Thyroid gland (tissue), 4 donors: ENCODE measurements around the gene DOC2A. TPM values are rescaled to one million over a fixed set of nuclear protein-coding genes. Genes with fewer than 3 reads are reported as not detected.
"Not testable (repeated sequence)": the region's sequence is repeated elsewhere in the genome, so short reads cannot be mapped to it uniquely, and the experiment has no call there.

ENCODE experiments used
- DNase-seq, 2 donors: peaks; one replicate each; pipeline ENCODE4 v3.0.0-alpha.2; 2019
- H3K27ac ChIP-seq, 3 donors: fragments of 200-600 bp; sonication (generic); 1 replicate in 2 of 3; 2 replicates in 1 of 3; pipeline ENCODE4 v1.5.1; 2016 to 2019; ENCODE audit warnings: mild to moderate bottlenecking in 1 of 3, moderate library complexity in 1 of 3
- H3K27me3 ChIP-seq: fragments of 200-600 bp; sonication (generic); one replicate; pipeline ENCODE4 v1.5.1; 2019
- H3K36me3 ChIP-seq, 2 donors: fragments of 200-600 bp; sonication (generic); one replicate each; pipeline ENCODE4 v1.5.1; 2016 to 2019
- H3K4me1 ChIP-seq, 2 donors: fragments of 200-600 bp; sonication (generic); one replicate each; pipeline ENCODE4 v1.5.1; 2017 to 2019
- H3K4me3 ChIP-seq, 3 donors: fragments of 200-600 bp; sonication (generic); replicated peaks in 1 of 3; 1 replicate in 2 of 3; 2 replicates in 1 of 3; pipeline ENCODE4 v1.5.1; 2016; ENCODE audit warnings: mild to moderate bottlenecking in 1 of 3
- H3K9me3 ChIP-seq: fragments of 200-600 bp; sonication (generic); one replicate; pipeline ENCODE4 v1.5.1; 2017
- POLR2A ChIP-seq, 2 donors: fragments of 450-650 bp; IDR thresholded peaks; one replicate each; pipeline ENCODE4 v1.6.1; 2017; ENCODE audit warnings: antibody characterized with exemption in 2 of 2, mild to moderate bottlenecking in 2 of 2, moderate library complexity in 1 of 2
- WGBS, 2 donors: methylation state at CpG; one replicate each; pipeline ENCODE4 v1.1.5; 2017; 5-methylcytosine and 5-hydroxymethylcytosine counted together
- intact Hi-C: fragments of 100-400 bp; cut with DNase I; formaldehyde crosslinking; loops from one replicate; pipeline ENCODE4 v1.15.1; 2023
- total RNA-seq, 4 donors: library from RNA; depleted of rRNA; stranded (reverse); fragments of >200 nt; gene quantifications; one replicate each; pipeline ENCODE4 v1.2.3, GENCODE V29; 2016
- TF ChIP-seq, protein P1 (sequence below), 6 experiments: fragments of 200-600 bp in 3 of 6; fragments of 450-650 bp in 3 of 6; sonication (generic) in 3 of 6; IDR thresholded peaks; one replicate each; pipeline ENCODE4 v1.5.1; 2016 to 2019; ENCODE audit warnings: antibody characterized with exemption in 6 of 6, mild to moderate bottlenecking in 2 of 6, inconsistent platforms in 1 of 6, moderate library complexity in 1 of 6

Gene DOC2A
- total RNA-seq, 4 donors from 2014 or later, result 0.22 to 1.2 (median 0.94) TPM; not detected in 1

- TF ChIP-seq, protein P1, sequence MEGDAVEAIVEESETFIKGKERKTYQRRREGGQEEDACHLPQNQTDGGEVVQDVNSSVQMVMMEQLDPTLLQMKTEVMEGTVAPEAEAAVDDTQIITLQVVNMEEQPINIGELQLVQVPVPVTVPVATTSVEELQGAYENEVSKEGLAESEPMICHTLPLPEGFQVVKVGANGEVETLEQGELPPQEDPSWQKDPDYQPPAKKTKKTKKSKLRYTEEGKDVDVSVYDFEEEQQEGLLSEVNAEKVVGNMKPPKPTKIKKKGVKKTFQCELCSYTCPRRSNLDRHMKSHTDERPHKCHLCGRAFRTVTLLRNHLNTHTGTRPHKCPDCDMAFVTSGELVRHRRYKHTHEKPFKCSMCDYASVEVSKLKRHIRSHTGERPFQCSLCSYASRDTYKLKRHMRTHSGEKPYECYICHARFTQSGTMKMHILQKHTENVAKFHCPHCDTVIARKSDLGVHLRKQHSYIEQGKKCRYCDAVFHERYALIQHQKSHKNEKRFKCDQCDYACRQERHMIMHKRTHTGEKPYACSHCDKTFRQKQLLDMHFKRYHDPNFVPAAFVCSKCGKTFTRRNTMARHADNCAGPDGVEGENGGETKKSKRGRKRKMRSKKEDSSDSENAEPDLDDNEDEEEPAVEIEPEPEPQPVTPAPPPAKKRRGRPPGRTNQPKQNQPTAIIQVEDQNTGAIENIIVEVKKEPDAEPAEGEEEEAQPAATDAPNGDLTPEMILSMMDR (IDR thresholded peaks at IDR 0.05), result no peak
- TF ChIP-seq POLR2A (IDR thresholded peaks at IDR 0.05), result no peak
- Histone ChIP-seq H3K27me3 (no peaks in the 10 kb centered on the region), H3K4me3 (no peak overlapping the region), H3K27ac (no peak overlapping the region), H3K9me3 (no peaks in the 10 kb centered on the region), H3K36me3 (no peaks in the 10 kb centered on the region), H3K4me1 (peaks cover 6 to 8% of the 10 kb centered on the region in 2 donors)
- intact Hi-C loops, result loop anchor here (10.0 kb wide), 1 partner anchor 190 kb away; no protein-coding TSS in a partner anchor
- no peak for DNase-seq
- WGBS, 2 donors, result 69 to 79% methylated on average over 10 to 14 of the region's 20 CpGs
Measured at GRCh38 chr16:30025156-30025555, 14.3 kb upstream of the DOC2A start.

GRCh38 chr16:30024451-30024850, 13.6 kb upstream of the DOC2A start:
- intact Hi-C loops, result loop anchor here (10.0 kb wide), 1 partner anchor 190 kb away; no protein-coding TSS in a partner anchor

GRCh38 chr16:30023586-30023985, 12.8 kb upstream of the DOC2A start:
- intact Hi-C loops, result loop anchor here (10.0 kb wide), 1 partner anchor 189 kb away; no protein-coding TSS in a partner anchor
- 81 to 92% methylated on average over 6 to 11 of the region's 11 CpGs for WGBS, 2 donors

More at GRCh38 chr16:30024451-30024850, 13.6 kb upstream of the DOC2A start:
- no peaks in the 10 kb centered on the region for H3K36me3 ChIP-seq
- no peak for DNase-seq
- TF ChIP-seq POLR2A (IDR thresholded peaks at IDR 0.05), result no peak
- TF ChIP-seq, protein P1 (IDR thresholded peaks at IDR 0.05), result no peak
- H3K4me3 ChIP-seq, result no peak overlapping the region
- H3K27me3 ChIP-seq, result no peaks in the 10 kb centered on the region
- H3K9me3 ChIP-seq, result no peaks in the 10 kb centered on the region
- WGBS, 2 donors, result 78 to 83% methylated on average over 14 to 16 of the region's 16 CpGs
- H3K4me1 ChIP-seq, result peaks cover 6 to 8% of the 10 kb centered on the region in 2 donors
- H3K27ac ChIP-seq, result no peak overlapping the region

GRCh38 chr16:30022887-30023286, 12.1 kb upstream of the DOC2A start, which contains the start of gene C16orf92:
Gene C16orf92 (plus strand): TSS chr16:30023198. CDS start chr16:30023341, 143 bp downstream.
- Histone ChIP-seq H3K36me3 (no peaks in the 10 kb centered on the region), H3K4me3 (no peak within 1 kb of the TSS), H3K27ac (no peak within 1 kb of the TSS), H3K27me3 (no peaks in the 10 kb centered on the region), H3K4me1 (peaks cover 6 to 8% of the 10 kb centered on the region in 2 donors), H3K9me3 (no peaks in the 10 kb centered on the region)
- intact Hi-C loops, result loop anchor here (10.0 kb wide), 1 partner anchor 188 kb away; no protein-coding TSS in a partner anchor
- WGBS, 2 donors, result 82 to 87% methylated on average over 6 of the region's 6 CpGs
- TF ChIP-seq, protein P1 (IDR thresholded peaks at IDR 0.05), result no peak
- no peak for TF ChIP-seq POLR2A (IDR thresholded peaks at IDR 0.05)
- DNase-seq, result no peak

More at GRCh38 chr16:30023586-30023985, 12.8 kb upstream of the DOC2A start:
- Histone ChIP-seq H3K4me1 (peaks cover 6 to 8% of the 10 kb centered on the region in 2 donors), H3K4me3 (no peak overlapping the region), H3K9me3 (no peaks in the 10 kb centered on the region), H3K27ac (no peak overlapping the region), H3K36me3 (no peaks in the 10 kb centered on the region), H3K27me3 (no peaks in the 10 kb centered on the region)
- TF ChIP-seq, protein P1 (IDR thresholded peaks at IDR 0.05), result no peak
- no peak for TF ChIP-seq POLR2A (IDR thresholded peaks at IDR 0.05)
- DNase-seq, result no peak

DNA sequence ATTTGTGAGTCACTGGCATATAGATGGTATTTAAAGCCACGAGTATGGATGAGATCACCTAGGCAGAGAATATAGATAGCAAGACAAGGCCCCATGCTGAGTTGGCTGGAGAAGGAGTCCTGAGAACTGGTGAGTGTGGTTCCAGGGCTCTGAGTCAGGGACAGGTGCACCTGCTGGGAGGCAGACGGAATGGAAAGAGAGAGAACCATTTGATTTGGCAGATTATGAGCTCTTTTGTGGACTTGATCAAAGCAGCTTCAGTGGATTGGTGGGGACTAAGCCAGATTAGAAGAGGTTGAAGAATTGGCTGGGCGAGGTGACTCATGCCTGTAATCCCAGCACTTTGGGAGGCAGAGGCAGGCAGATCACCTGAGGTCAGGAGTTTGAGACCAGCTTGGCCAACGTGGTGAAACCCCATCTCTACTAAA, 7.9 kb upstream of the DOC2A start:
- H3K27me3 ChIP-seq, result no peaks in the 10 kb centered on the region
- intact Hi-C loops, result no loop called here
- H3K36me3 ChIP-seq, result no peaks in the 10 kb centered on the region
- no peak overlapping the region for H3K27ac ChIP-seq
- DNase-seq, result no peak
- TF ChIP-seq POLR2A (IDR thresholded peaks at IDR 0.05), result no peak
- TF ChIP-seq, protein P1 (IDR thresholded peaks at IDR 0.05), result no peak
- H3K4me3 ChIP-seq, result no peak overlapping the region
- WGBS, 2 donors, result 76 to 86% methylated on average over 4 of the region's 4 CpGs
- H3K4me1 ChIP-seq, result peaks cover 11 to 12% of the 10 kb centered on the region in 2 donors
- no peaks in the 10 kb centered on the region for H3K9me3 ChIP-seq

- H3K4me1 ChIP-seq, result peaks cover 11 to 12% of the 10 kb centered on the region in 2 donors
- intact Hi-C loops, H3K9me3 ChIP-seq, H3K27ac ChIP-seq, H3K36me3 ChIP-seq, H3K27me3 ChIP-seq, H3K4me3 ChIP-seq, DNase-seq: not testable (repeated sequence)
- WGBS, 2 donors, result 85 to 87% methylated on average over 4 of the region's 4 CpGs
Measured at GRCh38 chr16:30017937-30018336, 7.1 kb upstream of the DOC2A start.
